GM18951 (cell line): Measurements from ENCODE around the gene FAM156A.
"Not testable (repeated sequence)": the region's sequence is repeated elsewhere in the genome, so short reads cannot be mapped to it uniquely, and the experiment has no call there.

Experiments used
- POLR2A ChIP-seq: IDR thresholded peaks from 4 replicates; pipeline ENCODE4 v1.6.1; 2011; ENCODE audit warnings: mild to moderate bottlenecking; ENCODE audit not compliant: insufficient read length, insufficient read depth; ENCODE audit errors: extremely low read depth
- in situ Hi-C: fragments of 300-500 bp; cut with MboI; formaldehyde crosslinking; loops from one replicate; pipeline ENCODE4 v1.12.0; 2022; ENCODE audit warnings: low sequenced_read_pairs, mixed read lengths, inconsistent platforms; ENCODE audit not compliant: unreplicated experiment

The FAM156A gene

GRCh38 chrX:52983321-52984000 is 25.1 kb upstream of the FAM156A start:
- TF ChIP-seq POLR2A = no peak
- in situ Hi-C loops = no loop called here

GRCh38 chrX:52979993-52980392 is 21.7 kb upstream of the FAM156A start:
- TF ChIP-seq POLR2A = no peak
- in situ Hi-C loops = no loop called here

GRCh38 chrX:52979568-52979967 is 21.2 kb upstream of the FAM156A start:
- TF ChIP-seq POLR2A = no peak
- in situ Hi-C loops = no loop called here

- in situ Hi-C loops = no loop called here
- no peak for TF ChIP-seq POLR2A
Observed at GRCh38 chrX:52977953-52978352, 19.6 kb upstream of the FAM156A start.

GRCh38 chrX:52975576-52975975 is 17.3 kb upstream of the FAM156A start:
- in situ Hi-C loops = not testable (repeated sequence)

- in situ Hi-C loops = not testable (repeated sequence)
Observed at GRCh38 chrX:52974336-52974992, 16.1 kb upstream of the FAM156A start.

GRCh38 chrX:52967922-52968321 is 9.6 kb upstream of the FAM156A start:
- in situ Hi-C loops = not testable (repeated sequence)

- in situ Hi-C loops = not testable (repeated sequence)
Observed at GRCh38 chrX:52966993-52967738, 8.8 kb upstream of the FAM156A start.

- in situ Hi-C loops = not testable (repeated sequence)
Observed at GRCh38 chrX:52958961-52959360, 643 bp upstream of the FAM156A start.

GRCh38 chrX:52949884-52950283 is 8.4 kb downstream of the FAM156A start:
- in situ Hi-C loops = not testable (repeated sequence)

GRCh38 chrX:52949325-52949724 is 9.0 kb downstream of the FAM156A start:
- in situ Hi-C loops = not testable (repeated sequence)

- in situ Hi-C loops = not testable (repeated sequence)
Observed at GRCh38 chrX:52948265-52948664, 10.1 kb downstream of the FAM156A start.

GRCh38 chrX:52947501-52947900 is 10.8 kb downstream of the FAM156A start:
- in situ Hi-C loops = not testable (repeated sequence)

- in situ Hi-C loops = not testable (repeated sequence)
Observed at GRCh38 chrX:52945838-52946494, 12.4 kb downstream of the FAM156A start.

- in situ Hi-C loops = not testable (repeated sequence)
Observed at GRCh38 chrX:52941728-52942127, 16.6 kb downstream of the FAM156A start.

GRCh38 chrX:52940704-52941103 is 17.6 kb downstream of the FAM156A start:
- in situ Hi-C loops = not testable (repeated sequence)

GRCh38 chrX:52935470-52935784 is 22.9 kb downstream of the FAM156A start:
- in situ Hi-C loops = not testable (repeated sequence)
